Astrocyte of the spinal cord (primary cell): ENCODE data around the gene PTPN4.

Experiments used
- DNase-seq: peaks from one replicate; pipeline ENCODE4 v3.0.0; 2011; ENCODE audit warnings: low read depth, low spot score
- H3K4me3 ChIP-seq: 2 replicates; pipeline ENCODE4 v1.5.1; 2011; ENCODE audit warnings: low read depth, mild to moderate bottlenecking, low read length, moderate library complexity
- in situ Hi-C: cut with HindIII; loops from 2 replicates; pipeline ENCODE4 v1.10.0; 2017; ENCODE audit warnings: low sequenced_read_pairs
- TF ChIP-seq, protein P1 (sequence below): IDR thresholded peaks from 2 replicates; pipeline ENCODE4 v1.5.1; 2012; ENCODE audit warnings: low read depth, mild to moderate bottlenecking, low read length, inconsistent platforms

The PTPN4 gene

DNA sequence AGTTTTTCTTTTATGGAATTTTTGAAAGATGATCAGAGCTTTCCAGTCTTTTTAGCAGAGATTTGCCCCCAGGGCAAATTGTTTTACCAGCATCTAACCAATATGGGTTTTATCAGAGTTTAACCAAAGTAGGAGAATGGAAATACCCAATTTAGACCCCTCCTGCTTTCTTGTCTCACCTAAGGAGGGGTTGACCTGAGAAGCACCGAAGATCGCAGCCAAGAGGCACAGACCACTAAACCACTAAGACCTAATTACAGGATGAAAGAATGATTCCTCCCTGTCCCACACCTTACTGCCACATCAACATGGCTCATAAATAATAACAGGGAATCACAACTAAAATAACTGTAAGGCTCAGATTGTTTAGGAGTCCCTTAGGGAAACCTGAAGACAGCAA, 141.3 kb downstream of the PTPN4 start:
- no peak overlapping the region for H3K4me3 ChIP-seq
- TF ChIP-seq, protein P1, sequence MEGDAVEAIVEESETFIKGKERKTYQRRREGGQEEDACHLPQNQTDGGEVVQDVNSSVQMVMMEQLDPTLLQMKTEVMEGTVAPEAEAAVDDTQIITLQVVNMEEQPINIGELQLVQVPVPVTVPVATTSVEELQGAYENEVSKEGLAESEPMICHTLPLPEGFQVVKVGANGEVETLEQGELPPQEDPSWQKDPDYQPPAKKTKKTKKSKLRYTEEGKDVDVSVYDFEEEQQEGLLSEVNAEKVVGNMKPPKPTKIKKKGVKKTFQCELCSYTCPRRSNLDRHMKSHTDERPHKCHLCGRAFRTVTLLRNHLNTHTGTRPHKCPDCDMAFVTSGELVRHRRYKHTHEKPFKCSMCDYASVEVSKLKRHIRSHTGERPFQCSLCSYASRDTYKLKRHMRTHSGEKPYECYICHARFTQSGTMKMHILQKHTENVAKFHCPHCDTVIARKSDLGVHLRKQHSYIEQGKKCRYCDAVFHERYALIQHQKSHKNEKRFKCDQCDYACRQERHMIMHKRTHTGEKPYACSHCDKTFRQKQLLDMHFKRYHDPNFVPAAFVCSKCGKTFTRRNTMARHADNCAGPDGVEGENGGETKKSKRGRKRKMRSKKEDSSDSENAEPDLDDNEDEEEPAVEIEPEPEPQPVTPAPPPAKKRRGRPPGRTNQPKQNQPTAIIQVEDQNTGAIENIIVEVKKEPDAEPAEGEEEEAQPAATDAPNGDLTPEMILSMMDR: no peak
- no peak for DNase-seq
- in situ Hi-C loops: no loop called here

DNA sequence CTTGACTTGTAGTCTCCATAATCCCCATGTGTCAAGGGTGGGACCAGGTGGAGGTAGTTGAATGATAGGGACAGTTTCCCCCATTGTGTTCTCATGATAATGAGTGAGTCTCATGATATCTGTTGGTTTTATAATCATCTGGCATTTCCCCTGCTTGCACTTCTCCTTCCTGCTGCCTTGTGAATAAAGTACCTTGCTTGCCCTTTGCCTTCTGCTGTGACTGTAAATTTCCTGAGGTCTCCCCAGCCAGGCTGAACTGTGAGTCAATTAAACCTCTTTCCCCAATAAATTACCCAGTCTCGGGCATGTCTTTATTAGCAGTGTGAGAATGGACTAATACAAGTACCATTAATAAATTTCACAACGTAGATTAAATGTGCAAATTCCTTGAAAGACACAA, 150.8 kb downstream of the PTPN4 start:
- TF ChIP-seq, protein P1: no peak
- no peak for DNase-seq
- in situ Hi-C loops: no loop called here

GRCh38 chr2:119914266-119914665, 154.5 kb downstream of the PTPN4 start:
- H3K4me3 ChIP-seq: no peak overlapping the region
- TF ChIP-seq, protein P1: no peak
- DNase-seq: no peak
- in situ Hi-C loops: no loop called here

More for the DNA sequence above, 150.8 kb downstream of the PTPN4 start:
- H3K4me3 ChIP-seq: no peak overlapping the region

- no peak overlapping the region for H3K4me3 ChIP-seq
- in situ Hi-C loops: no loop called here
- TF ChIP-seq, protein P1: no peak
- DNase-seq: no peak
Measured at GRCh38 chr2:119921825-119922224, 162.1 kb downstream of the PTPN4 start.

DNA sequence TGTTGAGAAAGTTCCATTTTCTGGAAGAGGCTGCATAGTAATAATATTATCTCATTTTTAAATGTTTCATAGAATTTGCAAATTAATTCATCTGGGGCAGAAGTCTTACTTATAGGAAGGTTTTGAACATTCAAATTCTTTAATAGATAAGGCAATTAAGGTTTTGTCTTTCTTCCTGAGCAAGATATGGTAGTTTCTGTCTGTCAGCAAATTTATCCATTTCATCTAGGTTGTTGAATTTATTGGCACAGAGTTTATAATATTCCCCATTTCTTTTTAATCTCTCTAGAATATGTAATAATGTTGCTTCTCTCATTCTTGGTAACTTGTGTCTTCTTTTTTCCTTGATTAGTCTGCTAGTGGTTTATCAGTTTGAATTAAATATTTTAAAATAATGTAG, 163.0 kb downstream of the PTPN4 start:
- no peak for DNase-seq
- H3K4me3 ChIP-seq: no peak overlapping the region
- TF ChIP-seq, protein P1: no peak
- in situ Hi-C loops: no loop called here

GRCh38 chr2:119929537-119929936, 169.8 kb downstream of the PTPN4 start:
- no peak overlapping the region for H3K4me3 ChIP-seq
- TF ChIP-seq, protein P1: no peak
- in situ Hi-C loops: no loop called here
- no peak for DNase-seq

DNA sequence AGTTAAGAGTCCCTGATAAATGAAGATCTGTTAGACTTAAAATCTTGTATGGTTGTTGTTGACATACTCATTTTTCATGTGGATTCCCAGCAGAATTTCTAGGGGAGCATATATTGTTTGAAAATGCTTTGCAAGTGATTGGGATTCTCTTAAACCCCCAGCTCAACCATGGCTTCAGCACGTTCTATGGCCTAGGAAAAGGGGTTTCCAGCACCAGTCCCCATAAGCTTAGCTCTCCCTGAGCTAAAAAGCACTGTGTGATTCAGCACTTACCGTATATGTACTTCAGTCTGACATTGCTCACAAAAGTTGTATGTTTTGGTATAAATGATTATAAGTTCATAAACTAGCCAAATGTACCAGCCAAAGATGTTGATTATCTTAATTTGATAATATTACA, 173.1 kb downstream of the PTPN4 start:
- TF ChIP-seq, protein P1: no peak
- H3K4me3 ChIP-seq: no peak overlapping the region
- in situ Hi-C loops: no loop called here
- no peak for DNase-seq
